Stimulated activated naive CD8-positive, alpha-beta T cell treated with anti-CD3 and anti-CD28 coated beads, Interleukin-15, Interleukin-2, amounts not matched to agents 100 ng/mL and 50 ng/mL, for 24 hours (primary cell): ENCODE measurements around the gene TSGA10.
"Not testable (repeated sequence)": the region's sequence is repeated elsewhere in the genome, so short reads cannot be mapped to it uniquely, and the experiment has no call there.

Experiments used
- H3K27ac Mint-ChIP-seq: one replicate; pipeline ENCODE4 v1.8.0; 2021; ENCODE audit warnings: mild to moderate bottlenecking, mixed read lengths
- H3K27me3 Mint-ChIP-seq: one replicate; pipeline ENCODE4 v1.8.0; 2021; ENCODE audit warnings: mixed read lengths
- H3K36me3 Mint-ChIP-seq: one replicate; pipeline ENCODE4 v1.8.0; 2021; ENCODE audit warnings: low read depth, mixed read lengths
- H3K4me1 Mint-ChIP-seq: one replicate; pipeline ENCODE4 v1.8.0; 2021; ENCODE audit warnings: low read depth, mixed read lengths
- H3K4me3 Mint-ChIP-seq: one replicate; pipeline ENCODE4 v1.8.0; 2021; ENCODE audit warnings: mild to moderate bottlenecking, mixed read lengths
- H3K9me3 Mint-ChIP-seq: one replicate; pipeline ENCODE4 v1.8.0; 2021; ENCODE audit warnings: mixed read lengths

TSGA10 gene, protein sequence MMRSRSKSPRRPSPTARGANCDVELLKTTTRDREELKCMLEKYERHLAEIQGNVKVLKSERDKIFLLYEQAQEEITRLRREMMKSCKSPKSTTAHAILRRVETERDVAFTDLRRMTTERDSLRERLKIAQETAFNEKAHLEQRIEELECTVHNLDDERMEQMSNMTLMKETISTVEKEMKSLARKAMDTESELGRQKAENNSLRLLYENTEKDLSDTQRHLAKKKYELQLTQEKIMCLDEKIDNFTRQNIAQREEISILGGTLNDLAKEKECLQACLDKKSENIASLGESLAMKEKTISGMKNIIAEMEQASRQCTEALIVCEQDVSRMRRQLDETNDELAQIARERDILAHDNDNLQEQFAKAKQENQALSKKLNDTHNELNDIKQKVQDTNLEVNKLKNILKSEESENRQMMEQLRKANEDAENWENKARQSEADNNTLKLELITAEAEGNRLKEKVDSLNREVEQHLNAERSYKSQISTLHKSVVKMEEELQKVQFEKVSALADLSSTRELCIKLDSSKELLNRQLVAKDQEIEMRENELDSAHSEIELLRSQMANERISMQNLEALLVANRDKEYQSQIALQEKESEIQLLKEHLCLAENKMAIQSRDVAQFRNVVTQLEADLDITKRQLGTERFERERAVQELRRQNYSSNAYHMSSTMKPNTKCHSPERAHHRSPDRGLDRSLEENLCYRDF

DNA sequence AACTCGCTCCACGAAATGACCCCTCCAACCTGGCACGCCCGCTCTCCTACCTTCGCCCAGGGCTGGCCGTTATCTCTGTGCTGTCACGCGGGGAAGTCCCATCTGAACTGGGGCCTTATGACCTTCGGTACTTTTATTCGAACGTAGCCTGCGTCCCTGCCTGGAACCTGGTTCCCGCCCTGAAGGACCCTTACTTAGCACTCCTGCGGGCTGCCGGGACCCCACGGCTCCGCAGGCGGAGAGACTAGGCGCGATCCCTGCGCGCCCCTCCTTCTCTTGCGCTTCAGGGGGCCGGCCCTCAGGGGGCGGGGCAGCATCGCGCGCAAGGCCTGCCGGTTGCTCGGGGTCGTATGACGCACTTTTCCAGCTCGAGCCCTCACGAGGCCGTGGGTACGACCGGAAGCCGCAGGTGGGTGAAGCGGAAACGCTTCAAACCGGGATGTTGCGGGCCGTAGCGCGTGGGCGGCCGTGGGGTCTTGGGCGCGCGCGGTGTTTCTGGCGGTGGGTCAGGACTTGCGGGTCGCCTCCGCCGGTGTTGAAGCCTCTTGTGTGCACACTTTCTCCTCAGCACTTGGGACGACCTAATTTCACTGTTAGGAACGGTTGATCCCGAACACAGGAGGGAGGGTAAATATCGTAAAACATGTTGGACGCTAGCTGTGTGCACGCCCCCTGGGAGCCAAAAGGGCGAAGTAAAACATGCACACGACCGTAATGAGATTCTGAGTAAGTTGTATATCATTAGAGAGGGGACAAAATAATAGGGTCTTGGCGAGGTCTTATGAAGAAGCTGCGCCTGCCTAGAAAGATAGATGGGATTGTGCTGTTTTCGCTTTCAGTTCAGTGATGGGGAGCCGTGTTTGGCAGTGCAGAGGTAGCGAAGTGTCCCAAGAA lies at the start of gene TSGA10, which contains the start of gene LIPT1:
TSS of gene TSGA10 (minus strand) at position 300 of the 894 bp plus-strand sequence. CDS start 45,503 bp downstream, outside the sequence.
TSS of gene LIPT1 (plus strand) at position 325 of the 894 bp plus-strand sequence. CDS start 6,991 bp downstream, outside the sequence.
- Mint-ChIP-seq H3K36me3 (peaks cover 27% of the 10 kb centered on the region), H3K27me3 (no peaks in the 10 kb centered on the region), H3K4me3 (no peak within 1 kb of the TSS), H3K27ac (peak within 1 kb of the TSS; percentile 85), H3K9me3 (no peaks in the 10 kb centered on the region), H3K4me1 (peaks cover 29% of the 10 kb centered on the region)

DNA sequence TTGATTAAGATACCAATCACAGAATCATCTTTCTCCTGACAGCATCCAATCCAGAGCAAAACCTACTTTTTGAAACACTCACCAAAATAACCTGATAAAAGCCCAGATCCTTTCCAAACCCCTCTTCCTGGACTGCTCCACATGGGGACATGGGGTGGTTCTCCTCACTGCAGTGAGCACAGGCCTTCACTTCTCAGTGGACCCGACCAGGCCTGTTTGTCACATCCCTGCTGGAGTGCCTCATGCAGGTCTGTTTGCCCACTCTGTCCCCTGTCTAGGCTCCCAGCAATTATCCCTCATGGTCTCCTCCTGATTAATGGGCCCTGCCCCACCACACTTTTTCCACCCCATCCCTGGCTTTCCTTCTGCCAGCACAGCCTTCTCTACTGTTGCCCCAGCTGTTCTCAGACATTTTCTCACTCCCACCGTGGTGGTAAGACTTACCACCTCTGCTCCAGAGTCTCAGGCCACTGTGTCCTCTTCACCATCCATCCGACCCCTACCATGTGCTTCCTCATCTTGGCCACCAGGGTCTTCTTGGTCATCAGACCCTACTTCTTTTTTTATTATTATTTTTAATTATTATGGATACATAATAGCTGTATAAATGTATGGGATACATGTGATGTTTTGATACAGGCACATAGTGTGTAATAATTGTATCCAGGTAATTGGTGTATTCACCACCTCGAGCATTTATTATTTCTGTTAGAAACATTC lies 47.4 kb upstream of the TSGA10 start:
- H3K9me3 Mint-ChIP-seq = no peaks in the 10 kb centered on the region
- H3K27me3 Mint-ChIP-seq = no peaks in the 10 kb centered on the region
- H3K4me1 Mint-ChIP-seq = no peaks in the 10 kb centered on the region
- H3K4me3 Mint-ChIP-seq = no peak overlapping the region
- H3K36me3 Mint-ChIP-seq = peaks cover 18% of the 10 kb centered on the region
- no peak overlapping the region for H3K27ac Mint-ChIP-seq

DNA sequence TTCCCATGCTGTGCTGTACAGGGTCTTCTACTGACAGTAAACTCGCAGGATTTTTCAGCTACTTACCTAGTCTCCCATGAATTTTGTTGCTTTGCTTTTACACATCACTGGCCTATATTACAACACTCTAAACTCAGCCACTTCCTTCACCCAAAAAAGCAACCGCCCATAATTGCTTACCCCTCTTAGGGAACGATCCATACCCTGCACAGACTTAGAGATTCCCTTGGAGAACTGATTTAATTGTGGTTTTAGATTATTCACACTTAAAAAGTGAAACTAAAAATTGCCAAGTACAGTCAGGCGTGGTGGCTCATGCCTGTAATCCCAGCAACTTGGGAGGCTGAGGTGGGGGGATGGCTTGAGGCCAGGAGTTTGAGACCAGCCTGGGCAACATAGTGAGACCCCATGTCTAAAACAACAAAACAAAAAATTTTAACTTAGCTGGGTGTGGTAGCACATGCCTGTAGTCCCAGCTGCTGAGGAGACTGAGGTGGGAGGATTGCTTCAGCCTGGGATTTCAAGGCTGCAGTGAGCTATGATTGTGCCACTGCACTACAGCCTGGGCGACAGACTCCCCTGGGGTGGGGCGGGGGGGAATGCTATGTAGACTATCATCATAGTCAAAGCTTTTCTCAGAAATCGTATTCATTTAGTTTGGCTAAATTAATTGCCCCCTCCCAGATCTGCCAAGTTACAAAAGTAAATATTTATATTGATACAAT lies 45.5 kb upstream of the TSGA10 start:
- Mint-ChIP-seq H3K36me3 (peaks cover 22% of the 10 kb centered on the region), H3K9me3 (no peaks in the 10 kb centered on the region), H3K4me1 (no peaks in the 10 kb centered on the region), H3K4me3 (no peak overlapping the region), H3K27ac (no peak overlapping the region), H3K27me3 (no peaks in the 10 kb centered on the region)

DNA sequence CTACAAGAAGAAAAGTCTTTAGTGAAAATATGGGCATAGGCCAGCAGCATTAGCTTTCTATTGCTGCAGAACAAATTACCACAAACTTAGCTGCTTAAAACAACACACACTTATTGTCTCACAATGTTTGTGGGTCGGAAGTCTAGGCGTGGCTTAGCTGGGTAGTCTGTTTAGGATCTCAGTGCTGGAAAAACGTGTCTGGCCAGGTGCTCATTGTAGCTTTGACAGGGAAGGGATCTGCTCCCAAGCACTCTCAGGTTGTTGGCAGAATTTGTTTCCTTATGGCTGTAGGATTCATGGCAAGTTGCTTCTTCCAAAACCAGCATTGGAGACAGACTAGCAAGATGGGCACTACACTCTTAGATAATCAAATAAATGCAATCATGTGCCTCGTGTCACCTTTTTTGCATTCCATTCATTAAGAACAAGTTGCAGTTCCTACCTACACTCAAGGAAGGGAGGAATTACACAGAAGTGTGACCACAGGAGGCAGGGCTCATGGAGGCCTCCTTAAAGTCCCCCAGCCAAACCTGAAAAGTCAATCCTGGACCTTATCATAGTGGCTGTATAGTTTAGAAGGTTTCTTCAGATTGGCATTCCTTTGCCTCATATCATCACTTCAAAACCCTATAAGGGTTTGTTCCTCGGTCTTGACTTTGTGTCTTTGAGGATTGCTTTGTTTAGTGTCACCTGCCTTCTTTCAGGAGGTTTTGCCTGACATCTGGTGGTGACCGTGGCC lies 43.5 kb upstream of the TSGA10 start:
- Mint-ChIP-seq H3K9me3 (no peaks in the 10 kb centered on the region), H3K4me1 (no peaks in the 10 kb centered on the region), H3K27me3 (no peaks in the 10 kb centered on the region), H3K27ac (no peak overlapping the region), H3K4me3 (no peak overlapping the region), H3K36me3 (peaks cover 31% of the 10 kb centered on the region)

DNA sequence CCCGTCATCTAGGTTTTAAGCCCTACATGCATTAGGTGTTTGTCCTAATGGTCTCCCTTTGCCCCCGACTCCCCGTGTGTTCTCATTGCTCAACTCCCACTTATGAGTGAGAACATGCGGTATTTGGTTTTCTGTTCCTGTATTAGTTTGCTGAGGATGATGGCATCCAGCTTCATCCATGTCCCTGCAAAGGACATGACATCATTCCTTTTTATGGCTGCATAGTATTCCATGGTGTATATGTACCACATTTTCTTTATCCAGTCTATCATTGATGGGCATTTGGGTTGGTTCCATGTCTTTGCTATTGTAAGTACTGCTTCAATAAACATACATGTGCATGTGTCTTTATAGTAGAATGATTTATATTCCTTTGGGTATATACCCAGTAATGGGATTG lies 37.6 kb upstream of the TSGA10 start:
- H3K27me3 Mint-ChIP-seq, H3K9me3 Mint-ChIP-seq, H3K4me3 Mint-ChIP-seq, H3K27ac Mint-ChIP-seq, H3K4me1 Mint-ChIP-seq: not testable (repeated sequence)
- peaks cover 67% of the 10 kb centered on the region for H3K36me3 Mint-ChIP-seq

DNA sequence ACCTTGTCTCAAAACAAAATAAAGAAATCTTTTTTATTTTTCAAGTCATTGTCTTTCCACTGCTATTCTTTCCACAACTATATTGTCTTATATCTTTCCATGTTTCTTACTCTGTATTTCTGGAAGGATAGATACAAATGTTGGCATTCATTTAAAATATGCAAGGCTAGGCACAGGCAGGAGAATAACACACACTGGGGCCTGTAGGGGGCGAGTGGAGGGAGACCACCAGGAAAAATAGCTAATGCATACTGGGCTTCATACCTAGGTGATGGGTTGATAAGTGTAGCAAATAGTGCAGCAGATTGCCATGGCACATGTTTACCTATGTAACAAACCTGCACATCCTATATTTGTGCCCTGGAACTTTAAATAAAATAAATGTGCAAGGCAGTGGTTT lies 35.8 kb upstream of the TSGA10 start:
- Mint-ChIP-seq H3K9me3 (peaks cover 4% of the 10 kb centered on the region), H3K27me3 (no peaks in the 10 kb centered on the region), H3K4me3 (no peak overlapping the region), H3K36me3 (peaks cover 63% of the 10 kb centered on the region), H3K27ac (no peak overlapping the region), H3K4me1 (peaks cover 15% of the 10 kb centered on the region)

DNA sequence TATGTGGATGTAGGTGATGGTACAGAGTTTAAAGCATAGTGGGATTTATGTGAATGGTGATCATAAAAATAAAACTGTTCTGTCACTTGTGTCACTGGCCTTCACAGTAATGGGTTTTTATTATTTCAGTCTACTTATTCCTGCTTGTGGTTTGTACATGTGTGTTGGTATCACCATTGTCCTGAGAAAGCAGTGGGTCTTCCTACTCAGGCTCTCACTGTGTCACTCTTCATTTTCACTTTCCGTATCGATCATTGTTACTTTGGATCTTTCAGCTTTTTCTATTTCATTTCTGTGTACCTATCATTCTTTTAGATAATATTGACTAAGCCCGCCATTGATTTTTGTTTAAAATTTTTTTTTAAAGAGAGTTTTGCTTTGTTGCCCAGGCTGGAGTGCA lies 33.6 kb upstream of the TSGA10 start:
- Mint-ChIP-seq H3K27ac (no peak overlapping the region), H3K4me1 (peaks cover 22% of the 10 kb centered on the region)

DNA sequence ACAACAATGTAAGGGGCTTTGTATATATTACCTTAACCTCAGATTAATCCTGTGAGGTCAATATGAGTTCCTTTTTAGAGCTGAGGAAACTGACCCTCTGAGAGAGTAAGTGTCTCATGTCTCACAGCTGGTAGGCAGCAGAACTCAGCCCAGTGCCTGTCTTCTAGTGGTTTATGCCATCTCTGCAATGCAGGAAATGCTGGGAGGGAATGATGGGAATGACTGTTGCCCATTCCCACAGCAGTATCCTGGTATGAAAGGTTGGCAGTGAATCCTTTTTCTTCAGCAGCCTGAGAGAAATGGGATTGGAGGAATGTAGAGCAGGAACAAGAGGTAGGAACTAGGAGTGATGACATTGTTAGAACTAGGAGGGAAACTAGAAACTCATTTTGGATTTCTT lies 32.3 kb upstream of the TSGA10 start:
- H3K9me3 Mint-ChIP-seq = peaks cover 3% of the 10 kb centered on the region
- H3K4me1 Mint-ChIP-seq = peaks cover 30% of the 10 kb centered on the region

More for the DNA sequence above, 33.6 kb upstream of the TSGA10 start:
- H3K4me3 Mint-ChIP-seq = no peak overlapping the region
- peaks cover 4% of the 10 kb centered on the region for H3K9me3 Mint-ChIP-seq
- no peaks in the 10 kb centered on the region for H3K27me3 Mint-ChIP-seq
- H3K36me3 Mint-ChIP-seq = peaks cover 51% of the 10 kb centered on the region

DNA sequence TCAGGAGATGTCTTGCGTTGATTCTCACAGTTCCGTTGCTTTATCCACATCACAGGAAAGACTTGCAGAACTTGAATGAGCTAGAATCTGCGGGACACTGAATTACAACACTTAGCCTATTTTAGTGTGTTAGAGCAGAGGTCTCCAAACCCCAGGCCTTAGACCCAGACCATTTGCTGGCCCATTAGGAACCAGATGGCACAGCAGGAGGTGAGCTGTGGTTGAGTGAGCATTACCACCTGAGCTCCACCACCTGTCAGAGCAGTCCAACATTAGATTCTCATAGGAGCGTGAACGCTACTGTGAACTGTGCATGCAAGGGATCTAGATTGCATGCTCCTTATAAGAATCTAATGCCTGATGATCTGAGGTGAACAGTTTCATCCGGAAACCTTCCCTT lies 30.1 kb upstream of the TSGA10 start:
- Mint-ChIP-seq H3K27me3 (no peaks in the 10 kb centered on the region), H3K36me3 (peaks cover 25% of the 10 kb centered on the region), H3K27ac (no peak overlapping the region), H3K9me3 (no peaks in the 10 kb centered on the region), H3K4me1 (peaks cover 44% of the 10 kb centered on the region), H3K4me3 (no peak overlapping the region)

More for the DNA sequence above, 32.3 kb upstream of the TSGA10 start:
- Mint-ChIP-seq H3K4me3 (no peak overlapping the region), H3K27me3 (no peaks in the 10 kb centered on the region), H3K27ac (no peak overlapping the region), H3K36me3 (peaks cover 44% of the 10 kb centered on the region)

DNA sequence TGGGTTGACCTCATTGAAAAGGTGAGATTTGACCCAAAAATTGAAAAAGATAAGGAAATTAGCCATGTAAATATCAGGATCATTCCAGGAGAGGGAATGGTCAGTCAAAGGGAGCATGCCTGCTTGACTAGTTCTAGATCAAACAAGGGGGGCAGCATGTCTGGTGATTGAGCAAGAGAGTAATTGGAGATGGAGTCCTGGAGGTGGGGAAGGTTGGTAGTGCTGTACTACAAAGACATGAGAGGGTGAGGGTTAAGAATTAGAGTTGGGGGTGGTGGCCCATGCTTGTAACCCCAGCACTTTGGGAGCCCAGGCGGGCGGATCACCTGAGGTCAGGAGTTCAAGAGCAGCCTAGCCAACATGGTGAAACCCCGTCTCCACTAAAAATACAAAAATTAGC lies 28.3 kb upstream of the TSGA10 start:
- Mint-ChIP-seq H3K36me3 (peaks cover 13% of the 10 kb centered on the region), H3K4me1 (peaks cover 53% of the 10 kb centered on the region), H3K27ac (peak overlapping the region; percentile 8)

DNA sequence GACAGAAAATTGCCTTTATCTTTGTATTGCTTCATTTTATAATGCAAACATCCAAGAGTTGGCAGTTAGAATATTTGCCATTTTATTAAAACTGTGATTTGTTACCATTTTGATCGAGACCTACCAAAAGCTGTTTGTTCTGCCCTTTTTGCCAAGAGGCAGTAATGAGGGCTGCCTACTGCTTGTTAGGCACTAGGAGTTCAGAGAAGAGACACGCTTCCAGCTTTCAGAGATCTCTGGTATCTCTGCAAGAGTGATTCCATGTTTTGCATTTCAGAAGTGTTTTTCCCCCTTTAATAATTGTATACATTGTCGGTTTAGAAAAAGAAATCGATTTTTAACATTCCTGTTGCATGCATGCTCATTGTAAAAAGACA lies 26.9 kb upstream of the TSGA10 start:
- H3K9me3 Mint-ChIP-seq = no peaks in the 10 kb centered on the region
- peak overlapping the region; percentile 98 for H3K4me3 Mint-ChIP-seq
- H3K4me1 Mint-ChIP-seq = peaks cover 56% of the 10 kb centered on the region
- H3K36me3 Mint-ChIP-seq = peaks cover 16% of the 10 kb centered on the region
- H3K27ac Mint-ChIP-seq = peak overlapping the region; percentile 99
- H3K27me3 Mint-ChIP-seq = no peaks in the 10 kb centered on the region

More for the DNA sequence above, 28.3 kb upstream of the TSGA10 start:
- Mint-ChIP-seq H3K9me3 (no peaks in the 10 kb centered on the region), H3K4me3 (peak overlapping the region; percentile 98), H3K27me3 (no peaks in the 10 kb centered on the region)

DNA sequence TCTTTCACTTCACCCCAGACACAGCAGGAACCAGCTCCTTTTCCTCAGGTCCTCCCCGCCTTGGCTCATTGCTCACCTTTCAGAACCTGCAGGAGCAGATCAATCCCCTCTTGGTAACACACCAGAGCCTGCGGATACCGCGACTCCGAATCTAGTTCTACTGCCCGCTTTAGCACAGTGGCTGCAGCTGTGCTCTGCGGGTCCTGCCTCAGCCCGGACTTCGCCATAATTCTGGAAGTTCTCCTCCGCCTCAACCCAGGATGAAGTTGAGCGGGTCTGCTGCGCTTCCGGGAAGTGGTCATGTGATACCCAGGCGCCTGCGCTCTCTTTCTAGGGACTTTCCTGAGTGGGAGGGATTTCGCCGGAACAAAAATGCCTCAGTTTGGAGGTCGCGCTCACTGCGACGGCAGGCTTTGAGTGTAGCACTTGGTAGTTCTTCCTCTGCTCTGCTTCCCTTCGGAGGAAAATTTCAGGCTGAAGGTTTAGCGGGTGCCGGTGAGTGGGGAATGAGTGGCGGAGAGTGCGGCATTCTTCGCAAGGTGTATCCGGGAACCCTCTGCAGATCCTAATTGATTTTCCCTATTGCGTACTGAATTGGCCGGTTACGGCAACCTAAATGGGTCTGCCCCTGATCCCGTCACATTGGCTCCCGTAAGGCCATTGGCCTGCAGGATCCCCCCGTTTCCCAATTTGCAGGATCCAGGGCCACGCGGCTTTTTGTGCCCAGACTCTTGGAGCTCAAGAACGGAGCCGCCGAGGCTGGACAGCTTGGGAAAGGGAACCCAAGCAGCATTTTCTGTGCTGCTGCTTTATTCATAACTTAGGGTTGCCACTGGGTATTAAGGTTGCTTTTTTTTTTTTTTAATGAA lies 26.2 kb upstream of the TSGA10 start, which contains the start of the genes MITD1 and MRPL30:
TSS of gene MITD1 (minus strand) at position 304 of the 869 bp plus-strand sequence. CDS start at position 227, 77 bp downstream.
TSS of gene MRPL30 (plus strand) at position 430 of the 869 bp plus-strand sequence. CDS start 5,020 bp downstream, outside the sequence.
- Mint-ChIP-seq H3K9me3 (no peaks in the 10 kb centered on the region), H3K27ac (peak within 1 kb of the TSS; percentile 99), H3K27me3 (no peaks in the 10 kb centered on the region), H3K4me1 (peaks cover 56% of the 10 kb centered on the region), H3K4me3 (peak within 1 kb of the TSS; percentile 98), H3K36me3 (peaks cover 18% of the 10 kb centered on the region)
